HG02798 (cell line): ENCODE data around the gene KLHL29.

Source experiments
- ATAC-seq: cut with Tn5 transposase; IDR thresholded peaks from one replicate; pipeline ENCODE4 v1.9.1; 2021; ENCODE audit warnings: mild to moderate bottlenecking; ENCODE audit not compliant: unreplicated experiment, poor library complexity

KLHL29 gene

DNA sequence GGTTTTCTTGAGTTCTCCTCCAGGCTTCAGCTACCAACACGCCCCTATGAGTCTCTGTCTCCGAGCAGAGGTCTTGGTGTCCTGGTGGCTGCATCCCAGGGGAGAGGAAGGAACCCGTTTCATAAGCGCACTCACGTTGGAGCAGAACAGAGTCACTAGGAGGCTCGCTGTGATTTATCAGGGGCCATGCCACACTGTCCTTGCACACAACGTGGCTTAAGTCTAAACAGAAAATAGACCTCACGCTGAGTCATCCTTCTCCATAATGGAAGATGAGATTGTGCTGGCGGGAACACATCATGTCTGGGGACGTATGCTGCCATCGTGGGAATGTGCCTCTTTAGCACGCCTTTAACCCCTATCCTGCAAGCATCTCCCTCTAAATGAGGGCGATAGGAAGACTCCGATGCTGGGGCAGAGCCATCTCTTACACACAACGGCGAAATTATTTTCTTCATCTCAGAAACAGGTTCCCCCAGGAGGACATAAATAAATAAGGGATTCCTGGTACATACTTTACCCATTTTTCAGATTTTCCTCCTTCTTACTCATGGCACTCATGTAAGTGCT, 211.4 kb downstream of the KLHL29 start:
- ATAC-seq, result no peak

- ATAC-seq, result no peak
Measured at GRCh38 chr2:23597687-23598086, 212.7 kb downstream of the KLHL29 start.

GRCh38 chr2:23599006-23599405, 214.0 kb downstream of the KLHL29 start:
- no peak for ATAC-seq

GRCh38 chr2:23599667-23600066, 214.7 kb downstream of the KLHL29 start:
- ATAC-seq, result no peak

- ATAC-seq, result no peak
Measured at GRCh38 chr2:23600346-23600745, 215.4 kb downstream of the KLHL29 start.

GRCh38 chr2:23601301-23601965, 216.5 kb downstream of the KLHL29 start:
- no peak for ATAC-seq

DNA sequence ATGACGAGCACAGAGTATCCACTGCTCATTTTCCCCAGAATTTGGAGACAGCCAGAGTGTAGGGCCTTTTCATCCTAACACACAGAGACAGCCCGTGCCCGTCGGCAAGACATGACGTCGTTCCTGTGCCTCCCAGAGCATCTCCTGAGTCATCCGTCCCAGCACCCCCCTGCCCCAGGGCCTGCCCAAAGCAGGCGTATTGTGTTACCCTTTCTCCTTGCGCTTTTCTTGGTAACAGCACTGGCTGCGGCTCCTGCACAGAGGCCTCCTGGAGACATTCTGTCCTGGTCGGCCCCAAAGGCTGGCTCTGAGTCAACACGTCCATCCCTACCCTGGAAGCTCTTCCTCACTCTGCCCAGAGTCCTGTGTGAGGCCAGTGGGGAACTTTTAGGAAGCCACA, 217.1 kb downstream of the KLHL29 start:
- ATAC-seq, result no peak

DNA sequence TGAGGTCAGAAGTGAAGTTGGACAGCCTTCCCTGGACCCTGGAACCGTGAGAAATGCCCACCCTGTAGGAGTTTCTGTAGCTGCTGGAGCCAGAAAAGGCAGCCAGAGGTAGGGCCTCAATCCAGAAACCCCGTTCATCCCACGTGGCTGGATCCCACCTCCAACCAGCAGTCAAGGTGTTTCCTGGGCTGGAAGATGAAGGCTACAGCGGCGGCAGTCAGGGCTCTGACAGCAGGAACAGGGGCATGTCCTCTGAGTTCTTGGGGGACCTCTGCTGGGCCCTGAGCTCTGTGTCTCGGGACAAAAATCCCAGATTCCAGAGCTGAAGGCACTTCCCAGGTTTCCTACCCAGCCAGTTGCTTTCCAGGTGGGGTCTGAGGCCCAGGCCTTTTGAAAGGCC, 218.2 kb downstream of the KLHL29 start:
- ATAC-seq, result no peak

- no peak for ATAC-seq
Measured at GRCh38 chr2:23603581-23603980, 218.6 kb downstream of the KLHL29 start.

GRCh38 chr2:23604731-23605130, 219.8 kb downstream of the KLHL29 start:
- ATAC-seq, result no peak

DNA sequence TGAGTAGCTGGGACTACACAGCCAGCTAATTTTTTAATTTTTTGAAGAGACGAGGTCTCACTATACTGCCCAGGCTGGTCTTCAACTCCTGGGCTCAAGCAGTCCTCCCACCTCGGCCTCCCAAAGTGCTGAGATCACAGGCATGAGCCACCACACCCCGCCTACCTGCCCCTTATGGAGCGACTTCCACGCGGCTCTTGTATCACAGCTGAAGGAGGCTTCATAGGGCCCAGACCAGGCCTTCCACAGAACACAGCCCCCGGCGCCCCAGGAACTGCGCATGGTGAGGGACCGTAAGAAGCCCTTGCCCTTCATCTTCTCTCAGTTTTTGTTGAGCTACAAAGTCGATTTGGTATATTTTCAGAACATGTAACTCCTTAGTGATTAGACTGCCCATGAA, 220.3 kb downstream of the KLHL29 start:
- ATAC-seq, result no peak

DNA sequence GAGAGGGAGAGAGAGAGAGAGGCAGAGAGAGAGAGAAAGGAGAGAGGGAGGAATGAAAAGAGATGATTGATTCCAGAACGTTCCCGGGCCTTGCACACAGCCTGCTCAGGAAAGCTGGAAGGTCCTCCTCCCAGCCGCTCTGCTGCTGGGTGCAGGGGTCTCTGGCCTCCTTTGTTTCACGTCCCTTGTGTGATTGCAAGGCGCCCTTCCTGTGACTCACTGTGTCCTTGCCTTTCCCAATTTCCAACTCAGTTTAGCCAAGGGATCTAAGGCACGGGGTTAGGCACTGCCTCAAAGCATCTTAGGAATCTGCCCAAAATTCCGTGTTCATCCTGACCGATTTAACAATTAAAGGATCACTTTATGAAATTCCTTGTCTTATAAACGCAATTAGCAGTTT, 221.2 kb downstream of the KLHL29 start:
- ATAC-seq, result no peak

GRCh38 chr2:23606968-23607367, 222.0 kb downstream of the KLHL29 start:
- no peak for ATAC-seq

DNA sequence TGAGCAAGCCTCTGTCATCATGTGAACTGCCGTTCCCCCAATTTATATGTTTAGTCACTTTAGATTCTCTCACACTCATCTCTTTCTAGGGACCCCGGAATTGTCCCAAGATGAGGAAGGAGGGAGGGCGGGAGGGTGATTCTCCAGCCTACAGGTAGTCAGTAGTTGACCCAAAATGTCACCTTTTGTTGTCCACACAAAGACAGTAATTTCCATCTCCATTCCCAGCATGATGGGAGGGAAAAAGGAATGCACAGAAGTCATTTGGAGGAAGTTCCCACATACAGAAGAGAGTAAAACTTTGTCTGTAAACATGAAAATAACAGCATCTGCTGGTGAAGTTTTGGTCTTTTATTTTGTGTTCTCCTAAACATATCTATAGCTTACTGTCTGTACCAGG, 222.9 kb downstream of the KLHL29 start:
- ATAC-seq, result no peak

DNA sequence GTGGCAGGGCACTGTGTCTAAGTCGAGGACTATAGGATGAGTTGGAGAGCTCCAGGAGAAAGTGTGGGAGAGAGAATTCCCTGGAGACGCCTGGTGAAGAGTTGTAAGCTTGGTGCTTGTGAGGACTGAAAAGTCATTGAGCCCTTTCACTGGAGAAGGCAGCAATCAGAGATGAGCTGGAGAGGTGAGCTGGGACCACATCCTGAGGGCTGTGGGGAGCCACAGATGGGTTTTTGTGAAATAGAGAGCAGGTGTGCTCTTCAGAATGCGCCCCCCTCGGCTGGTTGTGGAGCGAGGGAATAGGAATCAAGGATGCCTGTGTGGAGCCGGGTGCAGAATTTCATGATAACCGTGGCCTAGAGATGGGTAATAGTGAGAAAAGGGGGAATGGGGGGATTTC, 224.3 kb downstream of the KLHL29 start:
- no peak for ATAC-seq

DNA sequence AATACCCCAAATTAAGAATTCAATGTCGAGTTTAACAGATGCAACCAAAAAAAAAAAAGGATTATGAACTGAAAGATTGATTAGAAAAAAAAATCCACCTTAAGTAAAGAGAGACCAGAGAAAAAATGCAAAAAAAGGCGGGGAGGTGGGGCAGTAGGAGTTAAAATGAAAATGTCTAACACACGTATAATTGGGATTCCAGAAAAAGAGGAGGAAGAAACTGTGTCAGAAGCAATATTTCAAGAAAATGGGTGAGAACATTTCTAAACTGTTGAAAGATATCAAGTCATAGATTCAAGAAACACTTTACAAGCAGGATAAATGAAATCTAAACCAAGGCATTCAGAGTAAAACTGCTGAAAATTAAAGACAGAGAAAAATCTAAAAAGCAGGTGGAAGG, 226.9 kb downstream of the KLHL29 start:
- no peak for ATAC-seq

DNA sequence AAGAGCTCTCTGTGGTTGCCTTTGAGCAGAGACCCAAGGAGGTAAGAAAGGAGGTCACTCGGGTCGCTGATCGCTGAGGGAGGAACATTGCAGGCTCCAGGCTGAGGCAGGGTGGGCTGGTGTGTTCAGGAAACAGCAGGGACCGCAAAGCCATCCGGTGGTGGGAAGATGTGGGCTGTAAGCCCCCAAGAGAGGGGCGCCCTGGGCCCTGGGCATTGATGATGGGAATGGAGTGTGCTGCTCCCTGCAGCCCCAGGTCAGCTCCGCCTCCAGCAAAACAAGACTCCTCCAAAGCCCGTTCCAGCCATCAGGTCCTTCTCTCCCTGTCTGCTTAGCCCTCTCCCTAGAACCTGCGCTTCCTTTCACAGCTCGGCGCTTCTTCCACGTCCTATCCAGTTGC, 229.7 kb downstream of the KLHL29 start:
- ATAC-seq, result no peak

GRCh38 chr2:23615216-23616020, 230.4 kb downstream of the KLHL29 start:
- no peak for ATAC-seq

DNA sequence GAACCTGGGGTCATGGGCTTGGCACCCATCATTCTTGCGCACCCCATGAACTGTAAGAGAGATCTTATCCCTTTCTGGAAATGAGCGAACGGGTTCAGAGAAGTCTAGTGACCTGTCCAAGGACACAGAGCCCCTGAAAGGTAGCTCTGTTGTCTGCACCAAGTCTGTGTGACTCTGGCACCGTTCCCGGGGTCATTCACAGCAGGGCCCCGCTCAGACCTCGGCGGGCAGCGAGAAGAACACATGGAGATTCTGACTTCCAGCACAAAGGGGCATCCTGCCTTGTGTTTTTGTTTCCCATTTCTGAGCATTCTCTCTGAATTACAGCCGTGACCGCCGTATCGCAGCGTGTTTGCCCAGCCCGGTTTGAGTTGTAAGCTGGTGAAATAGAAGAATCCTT, 231.7 kb downstream of the KLHL29 start:
- ATAC-seq, result no peak

GRCh38 chr2:23617167-23617810, 232.3 kb downstream of the KLHL29 start:
- ATAC-seq, result no peak

GRCh38 chr2:23617811-23618215, 232.8 kb downstream of the KLHL29 start:
- no peak for ATAC-seq
